ENCODE measurements around the gene GPR62.

DNA sequence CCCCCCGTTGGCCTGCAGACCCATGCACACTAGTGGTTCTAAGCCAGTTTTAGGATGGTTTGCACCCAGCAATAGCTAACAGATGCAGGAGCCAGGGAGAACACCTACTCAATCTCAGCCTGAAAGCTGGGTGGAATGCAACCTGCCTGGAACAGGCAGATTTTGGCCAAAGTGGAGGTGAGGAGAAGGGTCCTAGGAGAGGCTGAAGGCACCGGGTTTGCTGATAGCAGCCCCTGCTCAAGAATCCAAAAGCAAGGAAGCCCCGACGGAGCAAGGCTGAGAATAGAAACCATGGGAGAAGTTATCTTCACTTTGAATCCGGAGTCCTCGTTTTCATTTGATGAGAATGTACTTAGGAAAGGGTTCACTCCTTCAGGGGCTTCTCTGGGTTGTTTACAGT lies 23.4 kb upstream of the GPR62 start:
- TF ChIP-seq TAF1 (IDR thresholded peaks at IDR 0.05; ENCODE audit: borderline replicate concordance, low read depth, low read length) (no peak), RAD21 (IDR thresholded peaks at IDR 0.05; ENCODE audit: low read length) (no peak), GABPA (IDR thresholded peaks at IDR 0.05; ENCODE audit: low read depth) (no peak)
- TF ChIP-seq, protein P1, sequence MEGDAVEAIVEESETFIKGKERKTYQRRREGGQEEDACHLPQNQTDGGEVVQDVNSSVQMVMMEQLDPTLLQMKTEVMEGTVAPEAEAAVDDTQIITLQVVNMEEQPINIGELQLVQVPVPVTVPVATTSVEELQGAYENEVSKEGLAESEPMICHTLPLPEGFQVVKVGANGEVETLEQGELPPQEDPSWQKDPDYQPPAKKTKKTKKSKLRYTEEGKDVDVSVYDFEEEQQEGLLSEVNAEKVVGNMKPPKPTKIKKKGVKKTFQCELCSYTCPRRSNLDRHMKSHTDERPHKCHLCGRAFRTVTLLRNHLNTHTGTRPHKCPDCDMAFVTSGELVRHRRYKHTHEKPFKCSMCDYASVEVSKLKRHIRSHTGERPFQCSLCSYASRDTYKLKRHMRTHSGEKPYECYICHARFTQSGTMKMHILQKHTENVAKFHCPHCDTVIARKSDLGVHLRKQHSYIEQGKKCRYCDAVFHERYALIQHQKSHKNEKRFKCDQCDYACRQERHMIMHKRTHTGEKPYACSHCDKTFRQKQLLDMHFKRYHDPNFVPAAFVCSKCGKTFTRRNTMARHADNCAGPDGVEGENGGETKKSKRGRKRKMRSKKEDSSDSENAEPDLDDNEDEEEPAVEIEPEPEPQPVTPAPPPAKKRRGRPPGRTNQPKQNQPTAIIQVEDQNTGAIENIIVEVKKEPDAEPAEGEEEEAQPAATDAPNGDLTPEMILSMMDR (IDR thresholded peaks at IDR 0.05) = no peak
- TF ChIP-seq, protein P2, sequence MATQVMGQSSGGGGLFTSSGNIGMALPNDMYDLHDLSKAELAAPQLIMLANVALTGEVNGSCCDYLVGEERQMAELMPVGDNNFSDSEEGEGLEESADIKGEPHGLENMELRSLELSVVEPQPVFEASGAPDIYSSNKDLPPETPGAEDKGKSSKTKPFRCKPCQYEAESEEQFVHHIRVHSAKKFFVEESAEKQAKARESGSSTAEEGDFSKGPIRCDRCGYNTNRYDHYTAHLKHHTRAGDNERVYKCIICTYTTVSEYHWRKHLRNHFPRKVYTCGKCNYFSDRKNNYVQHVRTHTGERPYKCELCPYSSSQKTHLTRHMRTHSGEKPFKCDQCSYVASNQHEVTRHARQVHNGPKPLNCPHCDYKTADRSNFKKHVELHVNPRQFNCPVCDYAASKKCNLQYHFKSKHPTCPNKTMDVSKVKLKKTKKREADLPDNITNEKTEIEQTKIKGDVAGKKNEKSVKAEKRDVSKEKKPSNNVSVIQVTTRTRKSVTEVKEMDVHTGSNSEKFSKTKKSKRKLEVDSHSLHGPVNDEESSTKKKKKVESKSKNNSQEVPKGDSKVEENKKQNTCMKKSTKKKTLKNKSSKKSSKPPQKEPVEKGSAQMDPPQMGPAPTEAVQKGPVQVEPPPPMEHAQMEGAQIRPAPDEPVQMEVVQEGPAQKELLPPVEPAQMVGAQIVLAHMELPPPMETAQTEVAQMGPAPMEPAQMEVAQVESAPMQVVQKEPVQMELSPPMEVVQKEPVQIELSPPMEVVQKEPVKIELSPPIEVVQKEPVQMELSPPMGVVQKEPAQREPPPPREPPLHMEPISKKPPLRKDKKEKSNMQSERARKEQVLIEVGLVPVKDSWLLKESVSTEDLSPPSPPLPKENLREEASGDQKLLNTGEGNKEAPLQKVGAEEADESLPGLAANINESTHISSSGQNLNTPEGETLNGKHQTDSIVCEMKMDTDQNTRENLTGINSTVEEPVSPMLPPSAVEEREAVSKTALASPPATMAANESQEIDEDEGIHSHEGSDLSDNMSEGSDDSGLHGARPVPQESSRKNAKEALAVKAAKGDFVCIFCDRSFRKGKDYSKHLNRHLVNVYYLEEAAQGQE (IDR thresholded peaks at IDR 0.05; ENCODE audit: low read depth, low read length) = no peak
- TF ChIP-seq, protein P3, sequence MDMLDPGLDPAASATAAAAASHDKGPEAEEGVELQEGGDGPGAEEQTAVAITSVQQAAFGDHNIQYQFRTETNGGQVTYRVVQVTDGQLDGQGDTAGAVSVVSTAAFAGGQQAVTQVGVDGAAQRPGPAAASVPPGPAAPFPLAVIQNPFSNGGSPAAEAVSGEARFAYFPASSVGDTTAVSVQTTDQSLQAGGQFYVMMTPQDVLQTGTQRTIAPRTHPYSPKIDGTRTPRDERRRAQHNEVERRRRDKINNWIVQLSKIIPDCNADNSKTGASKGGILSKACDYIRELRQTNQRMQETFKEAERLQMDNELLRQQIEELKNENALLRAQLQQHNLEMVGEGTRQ (IDR thresholded peaks at IDR 0.05; ENCODE audit: borderline replicate concordance, low read depth, low read length) = no peak
